HEK293 (cell line): ENCODE data around the gene THEM4.

ENCODE experiments used
- CTCF ChIP-seq: fragments of 450-650 bp; formaldehyde crosslinking; IDR thresholded peaks from 2 replicates; pipeline ENCODE4 v1.5.1; 2016; ENCODE audit warnings: missing biosample characterization, missing genetic modification characterization
- PATZ1 ChIP-seq: fragments of 450-650 bp; formaldehyde crosslinking; IDR thresholded peaks from 2 replicates; pipeline ENCODE4 v1.5.1; 2016; ENCODE audit warnings: missing biosample characterization, missing genetic modification characterization
- ZBTB11 ChIP-seq: fragments of 450-650 bp; formaldehyde crosslinking; conservative IDR thresholded peaks from 2 replicates; pipeline ENCODE4 v1.5.1; 2016; ENCODE audit warnings: low read depth, missing biosample characterization, missing genetic modification characterization
- ZBTB26 ChIP-seq: fragments of 450-650 bp; formaldehyde crosslinking; optimal IDR thresholded peaks from 2 replicates; pipeline ENCODE3; 2016; ENCODE audit warnings: missing biosample characterization, mild to moderate bottlenecking, missing genetic modification characterization
- ZNF132 ChIP-seq: fragments of 450-650 bp; formaldehyde crosslinking; IDR thresholded peaks from 2 replicates; pipeline ENCODE4 v1.5.1; 2017; ENCODE audit warnings: missing biosample characterization, missing genetic modification characterization, borderline replicate concordance
- ZNF146 ChIP-seq: fragments of 450-650 bp; formaldehyde crosslinking; IDR thresholded peaks from 2 replicates; pipeline ENCODE4 v1.5.1; 2016; ENCODE audit warnings: missing biosample characterization, missing genetic modification characterization
- ZNF16 ChIP-seq: fragments of 450-650 bp; formaldehyde crosslinking; IDR thresholded peaks from 2 replicates; pipeline ENCODE4 v1.5.1; 2016; ENCODE audit warnings: low read depth, missing biosample characterization, missing genetic modification characterization
- ZNF274 ChIP-seq, 2 experiments: fragments of 200-500 bp in 1 of 2; fragments of 450-650 bp in 1 of 2; sonication (Bioruptor generic) in 1 of 2; formaldehyde crosslinking in 1 of 2; IDR thresholded peaks; 2 replicates each; pipeline versions ENCODE4 v1.5.1 to v1.6.1; 2014 to 2016; ENCODE audit warnings: borderline replicate concordance in 1 of 2, inconsistent platforms in 1 of 2, low read length in 1 of 2, missing biosample characterization in 1 of 2, missing genetic modification characterization in 1 of 2
- ZNF292 ChIP-seq: fragments of 450-650 bp; formaldehyde crosslinking; IDR thresholded peaks from 2 replicates; pipeline ENCODE4 v1.5.1; 2016; ENCODE audit warnings: low read depth, missing biosample characterization, missing genetic modification characterization, borderline replicate concordance
- ZNF324 ChIP-seq: fragments of 450-650 bp; formaldehyde crosslinking; IDR thresholded peaks from 2 replicates; pipeline ENCODE4 v1.5.1; 2016; ENCODE audit warnings: missing biosample characterization, missing genetic modification characterization
- ZNF341 ChIP-seq: fragments of 450-650 bp; formaldehyde crosslinking; IDR thresholded peaks from 2 replicates; pipeline ENCODE4; 2016; ENCODE audit warnings: low read depth, missing biosample characterization, missing genetic modification characterization
- ZNF514 ChIP-seq: fragments of 450-650 bp; formaldehyde crosslinking; IDR thresholded peaks from 2 replicates; pipeline ENCODE4 v1.5.1; 2016; ENCODE audit warnings: missing biosample characterization, missing genetic modification characterization
- ZNF768 ChIP-seq: fragments of 450-650 bp; formaldehyde crosslinking; IDR thresholded peaks from 2 replicates; pipeline ENCODE4 v1.5.1; 2018; ENCODE audit warnings: missing biosample characterization, mild to moderate bottlenecking, missing genetic modification characterization
- ZNF830 ChIP-seq: fragments of 450-650 bp; IDR thresholded peaks from 2 replicates; pipeline ENCODE4 v1.5.0; 2018; ENCODE audit warnings: missing biosample characterization, missing genetic modification characterization, low read depth, mild to moderate bottlenecking, moderate library complexity

- no peak for TF ChIP-seq CTCF (tag by site-specific recombination)
- TF ChIP-seq ZNF16 (tag by site-specific recombination): no peak
- no peak for TF ChIP-seq ZNF830 (tag by site-specific recombination)
- no peak for TF ChIP-seq ZNF274 (IDR thresholded peaks at IDR 0.05; ENCODE audit: low read length)
- TF ChIP-seq ZNF274 (tag by site-specific recombination; IDR thresholded peaks at IDR 0.05; ENCODE audit: borderline replicate concordance): no peak
- TF ChIP-seq ZNF324: no peak
- TF ChIP-seq ZNF132: no peak
- TF ChIP-seq ZNF514 (tag by site-specific recombination): no peak
- TF ChIP-seq ZNF341 (tag by site-specific recombination): no peak
- TF ChIP-seq ZBTB26 (tag by site-specific recombination): no peak
- no peak for TF ChIP-seq ZNF146 (tag by site-specific recombination)
- TF ChIP-seq ZNF768 (tag by site-specific recombination): no peak
- no peak for TF ChIP-seq ZNF292 (tag by site-specific recombination)
- TF ChIP-seq ZBTB11 (tag by site-specific recombination): no peak
- no peak for TF ChIP-seq PATZ1 (tag by site-specific recombination)
These were observed 63.2 kb downstream of the THEM4 start for GRCh38 chr1:151846062-151846568.
